ENCODE data around the gene TMEM223. TPM values are rescaled to one million over a fixed set of nuclear protein-coding genes. Genes with fewer than 3 reads are reported as not detected.
A peak's percentile ranks its signal among the peaks of the same experiment; 100 is the strongest.
"Not testable (repeated sequence)": the region's sequence is repeated elsewhere in the genome, so short reads cannot be mapped to it uniquely, and the experiment has no call there.

TMEM223 gene
- total and polyA plus RNA-seq, 9 of the 15 experiments (the other 6 are each of a cell fraction or from before 2014, with no cell fraction given), result 5.9 to 34.5 (median 19.6) TPM

DNA sequence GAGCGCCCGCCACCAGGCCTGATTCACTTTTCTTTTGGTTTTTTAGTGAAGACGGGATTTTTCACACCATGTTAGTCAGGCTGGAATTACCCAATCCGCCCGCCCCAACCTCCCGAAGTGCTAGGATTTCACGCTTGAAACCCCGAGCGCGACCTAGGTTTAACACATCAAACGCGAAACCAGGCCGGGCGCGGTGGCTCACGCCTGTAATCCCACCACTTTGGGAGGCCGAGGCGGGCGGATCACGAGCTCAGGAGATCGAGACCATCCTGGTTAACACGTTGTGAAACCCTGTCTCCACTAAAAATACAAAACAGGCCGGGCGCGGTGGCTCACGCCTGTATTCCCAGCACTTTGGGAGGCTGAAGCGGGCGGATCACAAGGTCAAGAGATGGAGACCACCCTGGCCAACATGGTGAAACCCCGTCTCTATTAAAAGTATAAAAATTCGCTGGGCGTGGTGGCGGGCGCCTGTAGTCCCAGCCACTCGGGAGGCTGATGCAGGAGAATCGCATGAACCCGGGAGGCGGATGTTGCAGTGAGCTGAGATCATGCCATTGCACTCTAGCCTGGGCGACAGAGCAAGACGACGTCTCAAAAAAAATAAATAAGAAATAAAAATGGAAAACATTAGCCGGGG is 49.0 kb upstream of the TMEM223 start (continued):
- TF ChIP-seq, protein P1, sequence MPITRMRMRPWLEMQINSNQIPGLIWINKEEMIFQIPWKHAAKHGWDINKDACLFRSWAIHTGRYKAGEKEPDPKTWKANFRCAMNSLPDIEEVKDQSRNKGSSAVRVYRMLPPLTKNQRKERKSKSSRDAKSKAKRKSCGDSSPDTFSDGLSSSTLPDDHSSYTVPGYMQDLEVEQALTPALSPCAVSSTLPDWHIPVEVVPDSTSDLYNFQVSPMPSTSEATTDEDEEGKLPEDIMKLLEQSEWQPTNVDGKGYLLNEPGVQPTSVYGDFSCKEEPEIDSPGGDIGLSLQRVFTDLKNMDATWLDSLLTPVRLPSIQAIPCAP (CRISPR knock-in tag; IDR thresholded peaks at IDR 0.05; ENCODE audit: borderline replicate concordance), result peak; percentile 45; the same call in 1 of the 2 replicates
- TF ChIP-seq KLF1 (tag; IDR thresholded peaks at IDR 0.05) (peak; percentile 70; the same call in 1 of the 2 replicates), ID3 (tag; IDR thresholded peaks at IDR 0.05) (peak; percentile 18; the same call in 1 of the 2 replicates), NRF1 (conservative IDR thresholded peaks at IDR 0.05 in 1 of 2, IDR thresholded peaks at IDR 0.05 in 1 of 2) (peak in 1 of 2 experiments; percentile 52; a peak in 2 of 4 replicates), CHD1 (IDR thresholded peaks at IDR 0.05; ENCODE audit: low read length) (peak; percentile 32), TOE1 (CRISPR knock-in tag; IDR thresholded peaks at IDR 0.05; ENCODE audit: borderline replicate concordance, low read depth) (peak; percentile 63; the same call in 1 of the 2 replicates), TFAP4 (CRISPR knock-in tag; IDR thresholded peaks at IDR 0.05; ENCODE audit: borderline replicate concordance) (peak; percentile 84), BRCA1 (CRISPR knock-in tag; IDR thresholded peaks at IDR 0.05) (0 out of 2 replicates have a peak, but pooled peaks have one; percentile 62), CEBPG (CRISPR knock-in tag; IDR thresholded peaks at IDR 0.05) (0 out of 2 replicates have a peak, but pooled peaks have one; percentile 16), CEBPG (tag; conservative IDR thresholded peaks at IDR 0.05 in 1 of 2, IDR thresholded peaks at IDR 0.05 in 1 of 2) (peak; percentile 31 to 71; a peak in 2 of 4 replicates), FOXA3 (CRISPR knock-in tag; conservative IDR thresholded peaks at IDR 0.05 in 1 of 2, IDR thresholded peaks at IDR 0.05 in 1 of 2) (0 out of 4 replicates have a peak, but pooled peaks of 1 of the 2 experiments have one; percentile 15), TEAD1 (CRISPR knock-in tag; IDR thresholded peaks at IDR 0.05) (0 out of 4 replicates have a peak, but pooled peaks of 1 of the 2 experiments have one; percentile 24), CHD2 (IDR thresholded peaks at IDR 0.05; ENCODE audit: low read depth, low read length) (peak; percentile 26; the same call in 1 of the 2 replicates), SMARCA5 (IDR thresholded peaks at IDR 0.05) (peak; percentile 83), ZNF165 (CRISPR knock-in tag; IDR thresholded peaks at IDR 0.05; ENCODE audit: borderline replicate concordance) (0 out of 2 replicates have a peak, but pooled peaks have one; percentile 15), ETV6 (CRISPR knock-in tag; IDR thresholded peaks at IDR 0.05; ENCODE audit: borderline replicate concordance) (0 out of 2 replicates have a peak, but pooled peaks have one; percentile 57), RBFOX2 (IDR thresholded peaks at IDR 0.05; ENCODE audit: low read depth, low read length) (peak; percentile 93), FOXK1 (CRISPR knock-in tag; IDR thresholded peaks at IDR 0.05; ENCODE audit: borderline replicate concordance) (peak; percentile 90; the same call in 1 of the 2 replicates), FUS (optimal IDR thresholded peaks at IDR 0.05; ENCODE audit: low read depth, low read length) (peak; percentile 91), SAP30 (IDR thresholded peaks at IDR 0.05; ENCODE audit: borderline replicate concordance, insufficient read depth, low read depth, low read length, poor library complexity, severe bottlenecking) (peak; percentile 34), RBM14 (IDR thresholded peaks at IDR 0.05; ENCODE audit: borderline replicate concordance, insufficient read depth, low read depth, low read length) (0 out of 2 replicates have a peak, but pooled peaks have one; percentile 92)
- TF ChIP-seq ID3 (CRISPR knock-in tag; IDR thresholded peaks at IDR 0.05); TOE1 (IDR thresholded peaks at IDR 0.05; ENCODE audit: borderline replicate concordance); BRCA1 (IDR thresholded peaks at IDR 0.05); ETV6 (IDR thresholded peaks at IDR 0.05; ENCODE audit: borderline replicate concordance in 1 of 2, low read depth in 2 of 2, low read length in 1 of 2): not testable (repeated sequence)

Data from K562 (cell line).